GM19395 (cell line): Measurements from ENCODE around the gene LRP1.

Experiments
- ATAC-seq: cut with Tn5 transposase; IDR thresholded peaks from one replicate; pipeline ENCODE4 v1.9.1; 2021; ENCODE audit warnings: mild to moderate bottlenecking, moderate library complexity; ENCODE audit not compliant: unreplicated experiment

LRP1 gene

GRCh38 chr12:57152639-57153038 is 24.4 kb downstream of the LRP1 start:
- ATAC-seq = no peak

GRCh38 chr12:57153415-57153997 is 25.2 kb downstream of the LRP1 start:
- no peak for ATAC-seq

- no peak for ATAC-seq
Observed at GRCh38 chr12:57154076-57154475, 25.8 kb downstream of the LRP1 start.

GRCh38 chr12:57154804-57155434 is 26.6 kb downstream of the LRP1 start:
- ATAC-seq = no peak

- no peak for ATAC-seq
Observed at GRCh38 chr12:57156701-57157403, 28.6 kb downstream of the LRP1 start.

- ATAC-seq = no peak
Observed at GRCh38 chr12:57157588-57158173, 29.4 kb downstream of the LRP1 start.

- ATAC-seq = no peak
Observed at GRCh38 chr12:57158186-57158585, 29.9 kb downstream of the LRP1 start.

- ATAC-seq = no peak
Observed at GRCh38 chr12:57158665-57159064, 30.4 kb downstream of the LRP1 start.

- no peak for ATAC-seq
Observed at GRCh38 chr12:57159311-57159710, 31.0 kb downstream of the LRP1 start.

- no peak for ATAC-seq
Observed at GRCh38 chr12:57160040-57160439, 31.8 kb downstream of the LRP1 start.

GRCh38 chr12:57160741-57161140 is 32.5 kb downstream of the LRP1 start:
- no peak for ATAC-seq

GRCh38 chr12:57161491-57161890 is 33.2 kb downstream of the LRP1 start:
- no peak for ATAC-seq

GRCh38 chr12:57162553-57163125 is 34.4 kb downstream of the LRP1 start:
- no peak for ATAC-seq

- ATAC-seq = no peak
Observed at GRCh38 chr12:57164454-57164853, 36.2 kb downstream of the LRP1 start.

- ATAC-seq = no peak
Observed at GRCh38 chr12:57164966-57165625, 36.8 kb downstream of the LRP1 start.

GRCh38 chr12:57165741-57166140 is 37.5 kb downstream of the LRP1 start:
- ATAC-seq = no peak

GRCh38 chr12:57166971-57167371 is 38.7 kb downstream of the LRP1 start:
- ATAC-seq = no peak

- no peak for ATAC-seq
Observed at GRCh38 chr12:57168058-57168457, 39.8 kb downstream of the LRP1 start.

- ATAC-seq = no peak
Observed at GRCh38 chr12:57169046-57169795, 40.9 kb downstream of the LRP1 start.

GRCh38 chr12:57169969-57170368 is 41.7 kb downstream of the LRP1 start:
- ATAC-seq = no peak
